Pancreas (tissue), 10 donors: ENCODE data around the gene TAPBP. TPM values are rescaled to one million over a fixed set of nuclear protein-coding genes. Genes with fewer than 3 reads are reported as not detected.
"Not testable (repeated sequence)": the region's sequence is repeated elsewhere in the genome, so short reads cannot be mapped to it uniquely, and the experiment has no call there.

Source experiments
- ATAC-seq, 4 donors: fragments of 200-7000 bp; cut with Tn5 transposase; one replicate each; pipeline versions ENCODE4 v1.8.0 to v1.9.1; 2020; ENCODE audit warnings: mild to moderate bottlenecking in 4 of 4, moderate library complexity in 4 of 4
- DNase-seq, 6 donors: peaks; one replicate each; pipeline ENCODE4 v3.0.0-alpha.2; 2020
- FAIRE-seq: peaks from 2 replicates; lab custom pipeline; 2012; peaks lifted over from hg19 to GRCh38; lab: Jason Lieb, UNC
- H3K27ac ChIP-seq, 4 donors: fragments of 200-600 bp; sonication (generic); 1 replicate in 3 of 4; 2 replicates in 1 of 4; pipeline versions ENCODE4 v1.5.0 to v1.8.0; 2020
- H3K27me3 ChIP-seq, 4 donors: fragments of 200-600 bp; one replicate each; pipeline ENCODE4 v1.8.0; 2021
- H3K36me3 ChIP-seq, 3 donors: fragments of 200-600 bp; sonication (generic) in 1 of 3; one replicate each; pipeline versions ENCODE4 v1.5.0 to v1.8.0; 2020 to 2021
- H3K4me1 ChIP-seq, 3 donors: fragments of 200-600 bp; one replicate each; pipeline ENCODE4 v1.8.0; 2021
- H3K4me3 ChIP-seq, 4 donors: fragments of 200-600 bp; sonication (generic) in 2 of 4; one replicate each; pipeline versions ENCODE4 v1.5.0 to v1.8.0; 2020 to 2021
- H3K9me3 ChIP-seq, 4 donors: fragments of 200-600 bp; one replicate each; pipeline ENCODE4 v1.8.0; 2021
- WGBS, 2 donors: extraction: QIAGEN DNeasy Blood & Tissue Kit; methylation state at CpG; one replicate each; pipeline ENCODE4 v1.1.7; 2013; 5-methylcytosine and 5-hydroxymethylcytosine counted together
- intact Hi-C, 3 donors: fragments of 100-400 bp; cut with DNase I; formaldehyde crosslinking; loops; one replicate each; pipeline versions ENCODE4 v1.11.1 to v1.14.2; 2022
- polyA plus RNA-seq, 2 donors: library from polyadenylated mRNA; stranded (reverse); fragments of 200-250 nt; gene quantifications; one replicate each; pipeline ENCODE4 v1.2.3, GENCODE V29; 2013
- total RNA-seq, 6 donors: library from RNA; stranded (reverse); fragmentation: NEBNext Ultra II Directional in 4 of 6; extraction: Animal tissue kit (Norgen Biotek cat#: 25700) in 4 of 6; gene quantifications; one replicate each; pipeline versions ENCODE4 v1.2.1 to v1.2.4, GENCODE V29; 2021 to 2023
- TF ChIP-seq, protein P1 (sequence below), 4 donors: fragments of 200-600 bp; sonication (generic) in 3 of 4; IDR thresholded peaks; one replicate each; pipeline versions ENCODE4 v1.5.0 to v1.8.0; 2021; ENCODE audit warnings: antibody characterized with exemption in 4 of 4
- donor health status: healthy with polysubstance abuse.
- donor health status: DM: no; HTN: no; CAD: no; lungs with moderate emphysema.
- donor health status: DM: no; HTN: no; CAD: no.
- donor health status: control.
- donor health status: control.
- donor health status: Bipolar disorder and iron deficiency.
- donor health status: DM: yes; HTN: yes; CAD: no.
- donor health status: DM: no; HTN: no; CAD: no.
- donor health status: DM: no; HTN: no; CAD: no.
- donor health status: DM: yes; HTN: yes; CAD: no.

TAPBP gene
- total and polyA plus RNA-seq, 8 donors, result 28.0 to 152 (median 41.2) TPM

DNA sequence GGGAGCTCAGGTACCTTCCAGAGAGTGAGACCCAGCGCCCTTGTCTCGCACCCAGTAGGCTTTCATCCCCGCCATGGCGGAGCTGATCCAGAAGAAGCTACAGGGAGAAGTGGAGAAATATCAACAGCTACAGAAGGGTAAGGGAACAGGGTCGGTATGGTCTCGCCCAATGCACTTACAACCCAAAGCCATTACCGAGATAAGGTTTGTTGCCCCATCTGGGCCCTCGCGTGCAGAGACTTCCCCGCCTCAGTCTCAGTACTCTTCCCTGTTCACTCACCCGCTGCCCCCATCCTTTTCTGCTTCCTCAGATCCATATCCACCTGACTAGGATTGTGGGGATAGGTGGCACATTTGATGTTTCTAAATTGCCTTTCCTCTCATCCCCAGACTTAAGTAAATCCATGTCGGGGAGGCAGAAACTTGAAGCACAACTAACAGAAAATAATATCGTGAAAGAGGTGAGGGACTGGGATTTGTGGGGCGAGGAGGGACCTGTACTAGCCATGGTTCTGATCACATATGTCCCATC lies 24.0 kb downstream of the TAPBP start:
- H3K9me3 ChIP-seq, result no peaks in the 10 kb centered on the region
- 2 to 3% methylated on average over 14 of the region's 14 CpGs for WGBS, 2 donors
- intact Hi-C loops, result no loop called here
- H3K36me3 ChIP-seq, result peaks cover 0 to 25% (median 17%) of the 10 kb centered on the region in 3 donors
- no peak for FAIRE-seq
- H3K27me3 ChIP-seq, result no peaks in the 10 kb centered on the region
- H3K4me3 ChIP-seq, result peak overlapping the region; percentile 52 to 66 (median 62)
- DNase-seq, result no peak
- H3K27ac ChIP-seq, result peak overlapping the region in 1 of 4 donors; percentile 16
- peak in 3 of 4 donors; percentile 4 to 8 (median 6) for ATAC-seq
- TF ChIP-seq, protein P1, sequence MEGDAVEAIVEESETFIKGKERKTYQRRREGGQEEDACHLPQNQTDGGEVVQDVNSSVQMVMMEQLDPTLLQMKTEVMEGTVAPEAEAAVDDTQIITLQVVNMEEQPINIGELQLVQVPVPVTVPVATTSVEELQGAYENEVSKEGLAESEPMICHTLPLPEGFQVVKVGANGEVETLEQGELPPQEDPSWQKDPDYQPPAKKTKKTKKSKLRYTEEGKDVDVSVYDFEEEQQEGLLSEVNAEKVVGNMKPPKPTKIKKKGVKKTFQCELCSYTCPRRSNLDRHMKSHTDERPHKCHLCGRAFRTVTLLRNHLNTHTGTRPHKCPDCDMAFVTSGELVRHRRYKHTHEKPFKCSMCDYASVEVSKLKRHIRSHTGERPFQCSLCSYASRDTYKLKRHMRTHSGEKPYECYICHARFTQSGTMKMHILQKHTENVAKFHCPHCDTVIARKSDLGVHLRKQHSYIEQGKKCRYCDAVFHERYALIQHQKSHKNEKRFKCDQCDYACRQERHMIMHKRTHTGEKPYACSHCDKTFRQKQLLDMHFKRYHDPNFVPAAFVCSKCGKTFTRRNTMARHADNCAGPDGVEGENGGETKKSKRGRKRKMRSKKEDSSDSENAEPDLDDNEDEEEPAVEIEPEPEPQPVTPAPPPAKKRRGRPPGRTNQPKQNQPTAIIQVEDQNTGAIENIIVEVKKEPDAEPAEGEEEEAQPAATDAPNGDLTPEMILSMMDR (IDR thresholded peaks at IDR 0.05), result no peak
- H3K4me1 ChIP-seq, result peaks cover 0 to 12% (median 8%) of the 10 kb centered on the region in 3 donors

DNA sequence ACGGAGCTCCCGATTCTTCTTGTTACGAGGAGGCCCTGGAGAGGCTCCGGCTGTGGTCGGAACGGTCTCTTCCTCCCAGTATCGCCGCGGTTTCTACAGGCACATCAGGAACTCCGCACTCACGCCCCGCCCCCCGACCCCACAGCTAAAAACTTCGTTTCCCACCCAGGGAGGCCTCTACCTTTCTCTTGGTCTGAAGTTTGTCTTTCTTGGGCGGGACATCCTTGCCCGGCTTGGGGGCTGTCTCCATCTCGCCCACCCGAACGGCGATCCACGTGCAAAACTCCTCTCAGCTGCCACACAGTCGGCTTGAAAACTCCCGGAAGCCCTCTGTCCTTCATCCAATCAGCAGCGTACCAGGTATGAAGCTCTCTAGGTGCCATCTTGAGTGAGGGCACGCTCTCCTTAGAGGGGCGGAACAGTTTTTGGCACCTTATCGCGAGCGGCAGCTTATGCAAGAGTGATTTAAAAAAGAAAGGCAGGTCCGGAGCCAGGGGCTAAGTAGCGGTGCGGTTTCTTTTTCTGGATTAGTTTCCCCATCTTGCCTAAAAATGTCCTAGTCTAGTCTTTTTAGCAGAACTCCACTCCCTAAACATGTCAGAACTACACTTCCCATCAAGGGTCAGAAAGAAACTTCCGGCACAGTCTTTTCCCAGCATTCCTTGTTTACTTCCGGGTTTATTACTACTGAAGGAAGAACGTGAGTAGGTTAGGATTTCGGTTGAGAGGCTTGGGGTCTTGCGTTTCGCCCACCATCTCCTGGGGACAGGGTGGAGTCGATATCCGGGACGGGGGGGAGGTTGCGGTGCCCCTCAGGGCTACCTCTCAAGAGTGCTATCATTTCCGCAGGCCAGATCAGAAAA lies 24.7 kb downstream of the TAPBP start, which contains the start of the genes PFDN6 and WDR46:
Gene PFDN6 (plus strand): TSS at position 681 of the 863 bp plus-strand sequence. CDS start 256 bp downstream, outside the sequence.
Gene WDR46 (minus strand): TSS at position 319 of the 863 bp plus-strand sequence. CDS start 69 bp downstream, at position 250.
- peaks cover 0 to 25% (median 17%) of the 10 kb centered on the region in 3 donors for H3K36me3 ChIP-seq
- TF ChIP-seq, protein P1 (IDR thresholded peaks at IDR 0.05), result no peak
- FAIRE-seq (no peak), DNase-seq (peak; percentile 59 to 86 (median 72)), ATAC-seq (peak; percentile 96 to 98 (median 96))
- WGBS, 2 donors, result 0% methylated on average over 43 of the region's 43 CpGs
- H3K27ac ChIP-seq, result peak within 1 kb of the TSS in 3 of 4 donors; percentile 28 to 81 (median 58)
- H3K4me3 ChIP-seq, result peak within 1 kb of the TSS; percentile 52 to 66 (median 62)
- no peaks in the 10 kb centered on the region for H3K27me3 ChIP-seq
- peaks cover 0 to 12% (median 8%) of the 10 kb centered on the region in 3 donors for H3K4me1 ChIP-seq
- intact Hi-C loops, result no loop called here
- no peaks in the 10 kb centered on the region for H3K9me3 ChIP-seq

DNA sequence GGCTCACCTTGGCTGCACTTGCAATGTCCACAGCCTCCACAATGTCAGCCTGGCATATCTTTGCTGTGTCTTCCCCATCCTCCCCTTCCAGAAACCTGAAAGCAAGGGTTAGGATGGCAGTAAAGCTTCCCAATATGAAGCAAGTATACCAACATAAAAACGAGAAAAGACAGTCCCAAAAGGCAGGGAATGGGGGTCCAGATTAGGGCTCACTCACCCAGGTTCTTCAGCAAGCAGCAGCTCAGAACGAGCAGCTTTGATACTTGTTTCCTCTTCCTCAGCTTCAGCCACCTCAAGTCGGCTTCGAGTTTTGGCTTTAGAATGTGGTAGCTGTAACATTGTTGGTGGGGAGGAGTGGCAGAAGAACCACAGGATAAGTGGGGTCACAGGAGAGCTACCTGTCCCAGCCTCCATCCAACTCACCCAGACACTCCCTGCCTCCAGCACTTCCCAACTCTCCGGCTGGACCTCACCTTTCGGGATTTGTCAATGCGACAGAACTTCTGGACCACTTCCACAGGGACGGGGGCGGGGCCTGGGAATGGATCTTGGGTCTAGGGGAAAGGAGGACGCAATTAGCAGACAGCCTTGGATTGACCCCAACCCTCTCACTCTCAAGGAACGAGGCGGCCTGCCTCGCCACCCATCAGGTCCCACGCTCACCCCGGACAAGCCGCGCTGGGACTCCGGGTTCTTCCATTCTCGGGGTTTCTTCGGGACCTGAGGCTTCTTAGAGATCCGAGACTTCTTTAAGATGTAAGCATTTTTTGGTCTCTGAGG lies 25.5 kb downstream of the TAPBP start:
- TF ChIP-seq, protein P1 (IDR thresholded peaks at IDR 0.05), result no peak
- Histone ChIP-seq H3K36me3 (peaks cover 0 to 25% (median 17%) of the 10 kb centered on the region in 3 donors), H3K9me3 (no peaks in the 10 kb centered on the region), H3K27ac (no peak overlapping the region), H3K27me3 (no peaks in the 10 kb centered on the region), H3K4me1 (peaks cover 0 to 12% (median 8%) of the 10 kb centered on the region in 3 donors), H3K4me3 (peak overlapping the region; percentile 52 to 66 (median 62))
- no peak for FAIRE-seq
- 8 to 11% methylated on average over 20 to 21 of the region's 21 CpGs for WGBS, 2 donors
- intact Hi-C loops, result no loop called here
- no peak for ATAC-seq
- DNase-seq, result peak in 1 of 6 donors; percentile 48

DNA sequence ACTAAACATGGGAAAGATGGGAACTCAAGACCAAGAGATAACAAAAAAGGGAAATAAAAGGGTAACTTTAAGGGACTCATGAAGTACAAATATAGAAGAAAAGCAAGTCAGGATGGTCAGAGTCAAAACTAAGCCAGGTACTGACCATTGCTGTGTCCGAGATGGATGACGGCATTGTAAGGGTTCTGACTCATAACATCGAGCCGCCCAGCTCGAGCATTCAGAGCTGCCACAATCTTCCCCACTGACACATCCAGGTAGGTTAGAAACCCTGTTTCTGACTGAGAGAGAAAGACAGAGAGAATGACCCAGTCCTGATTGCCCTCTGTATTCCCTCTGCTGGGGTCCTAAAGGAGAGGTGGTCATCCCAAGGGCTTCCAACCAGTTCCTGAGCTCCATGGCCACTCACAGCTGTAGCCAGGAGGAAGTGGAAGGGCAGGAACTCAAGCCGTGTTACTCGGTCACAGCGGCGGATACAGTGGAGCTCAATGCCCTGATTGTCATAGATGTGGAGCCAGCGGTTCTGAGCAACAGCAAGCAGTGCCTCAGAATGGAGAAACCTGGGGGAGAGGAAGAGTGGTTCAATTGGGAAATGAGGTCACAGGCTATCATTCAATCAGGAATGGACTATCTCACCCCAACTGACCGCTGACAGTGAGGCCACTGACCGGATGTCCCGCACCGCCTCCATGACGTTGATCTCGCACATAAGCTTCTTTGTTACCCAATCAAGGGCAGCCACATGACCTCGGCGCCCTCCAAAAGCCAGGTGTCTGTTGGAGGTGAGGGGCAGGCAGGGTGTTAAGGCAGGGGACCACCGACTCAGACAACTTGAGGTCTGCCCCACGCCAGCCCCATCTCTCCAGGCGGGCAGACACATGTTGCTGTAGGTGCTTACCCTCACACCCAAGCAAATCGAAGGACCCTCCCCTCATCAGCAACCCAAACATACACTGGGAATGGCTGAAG lies 26.6 kb downstream of the TAPBP start:
- Histone ChIP-seq H3K4me1 (peaks cover 0 to 12% (median 8%) of the 10 kb centered on the region in 3 donors), H3K27ac (no peak overlapping the region), H3K36me3 (peaks cover 0 to 21% (median 16%) of the 10 kb centered on the region in 3 donors), H3K27me3 (no peaks in the 10 kb centered on the region), H3K9me3 (no peaks in the 10 kb centered on the region), H3K4me3 (no peak overlapping the region)
- TF ChIP-seq, protein P1 (IDR thresholded peaks at IDR 0.05), result no peak
- FAIRE-seq, result no peak
- 85 to 92% methylated on average over 22 of the region's 22 CpGs for WGBS, 2 donors
- DNase-seq, result peak in 1 of 6 donors; percentile 58
- intact Hi-C loops, result no loop called here
- no peak for ATAC-seq

DNA sequence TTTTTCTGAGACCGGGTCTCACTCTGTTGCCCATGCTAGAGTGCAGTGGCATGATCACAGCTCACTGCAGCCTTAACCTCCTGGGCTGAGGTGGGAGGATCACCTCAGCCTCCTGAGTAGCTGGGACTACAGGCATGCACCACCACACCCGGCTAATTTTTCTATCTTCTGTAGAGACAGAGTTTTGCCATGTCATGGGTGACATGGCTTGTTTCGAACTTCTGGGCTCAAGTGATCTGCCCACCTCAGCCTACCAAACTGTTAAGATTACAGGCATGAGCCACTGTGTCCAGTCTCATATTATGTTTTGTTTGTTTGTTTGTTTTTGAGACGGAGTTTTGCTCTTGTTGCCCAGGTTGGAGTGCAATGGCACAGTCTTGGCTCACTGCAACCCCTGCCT lies 28.7 kb downstream of the TAPBP start:
- H3K4me1 ChIP-seq, FAIRE-seq, H3K4me3 ChIP-seq, H3K9me3 ChIP-seq, ATAC-seq, intact Hi-C loops, DNase-seq, H3K27me3 ChIP-seq, H3K27ac ChIP-seq: not testable (repeated sequence)
- 78 to 82% methylated on average over 4 of the region's 4 CpGs for WGBS, 2 donors
- peaks cover 0 to 24% (median 9%) of the 10 kb centered on the region in 3 donors for H3K36me3 ChIP-seq
